Cardiac ventricle fibroblast (primary cell): ENCODE results near the gene ADGRB3. TPM values are rescaled to one million over a fixed set of nuclear protein-coding genes. Genes with fewer than 3 reads are reported as not detected.

Experiments
- total RNA-seq: library from RNA; depleted of rRNA; stranded (reverse); fragments of >200 nt; gene quantifications from 2 replicates; pipeline ENCODE4 v1.2.3, GENCODE V29; 2015

Gene ADGRB3
- 5.0 and 6.4 TPM in 2 replicates for total RNA-seq

DNA sequence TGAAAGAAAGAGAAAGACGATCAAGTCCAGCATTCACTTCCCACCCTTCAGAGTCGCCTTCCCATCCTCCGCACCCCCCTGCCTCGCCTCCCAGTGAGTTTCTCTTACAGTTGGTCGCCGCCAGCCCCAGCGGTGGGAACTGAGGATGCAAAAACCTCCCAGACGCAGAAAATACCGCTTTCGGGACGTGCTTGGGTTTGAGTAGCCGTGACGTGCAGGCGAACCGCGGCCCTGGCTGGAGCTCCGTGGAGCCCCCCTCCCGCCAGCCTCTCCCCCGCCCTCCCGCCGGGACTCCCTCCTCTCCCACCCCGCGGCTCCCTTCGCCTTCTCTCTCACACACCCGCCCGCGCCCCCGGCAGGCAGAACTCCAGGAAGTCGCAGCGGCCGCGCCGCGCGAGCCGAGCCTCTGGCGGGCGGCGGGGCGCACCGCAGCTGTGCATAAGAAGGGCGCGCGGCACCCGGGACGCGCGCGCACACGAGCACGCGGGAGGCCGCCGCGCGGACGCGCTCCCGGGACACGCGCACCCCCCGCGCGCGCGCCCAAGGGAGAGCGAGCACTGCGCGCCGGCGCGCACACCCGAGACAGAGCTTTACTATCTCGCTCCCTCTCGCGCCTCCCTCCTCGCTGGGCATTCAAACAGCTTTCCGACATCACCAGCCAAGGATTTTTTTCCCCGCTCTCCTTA is at the start of gene ADGRB3:
Gene ADGRB3 (plus strand): TSS at position 557 of the 686 bp plus-strand sequence. CDS start 3,394 bp downstream, outside the sequence.

